B cell (primary cell): ENCODE results near the gene EFNA5. TPM values are rescaled to one million over a fixed set of nuclear protein-coding genes. Genes with fewer than 3 reads are reported as not detected.

Source experiments
- ATAC-seq: fragments of 200-7000 bp; cut with Tn5 transposase; one replicate; pipeline ENCODE4 v1.10.0; 2021; ENCODE audit warnings: low read depth, mild to moderate bottlenecking, moderate number of reproducible peaks, moderate library complexity
- CTCF ChIA-PET: fragments of 350-600 bp; sonication (Branson Sonifier 250); formaldehyde crosslinking; loops from one replicate; lab custom pipeline; 2021; ENCODE audit warnings: antibody characterized with exemption, inconsistent platforms; lab: Charles Lee
- POLR2A ChIA-PET: fragments of 350-600 bp; sonication (Branson Sonifier 250); formaldehyde crosslinking; loops from one replicate; lab custom pipeline; 2021; ENCODE audit warnings: antibody characterized with exemption; lab: Charles Lee
- DNase-seq: peaks from one replicate; pipeline ENCODE4 v3.0.0; 2013
- H2AFZ ChIP-seq: 2 replicates; pipeline ENCODE4 v1.6.1; 2012; ENCODE audit warnings: mild to moderate bottlenecking, low read depth, low read length; ENCODE audit not compliant: insufficient read depth, poor library complexity, severe bottlenecking
- H3K27ac ChIP-seq, 2 donors: 1 replicate in 1 of 2; 2 replicates in 1 of 2; pipeline ENCODE4 v1.5.1; 2012 to 2013; ENCODE audit warnings: low read length in 2 of 2, mild to moderate bottlenecking in 2 of 2, moderate library complexity in 1 of 2
- H3K27me3 ChIP-seq, 4 experiments: fragments of 200-600 bp in 1 of 4; sonication (generic) in 1 of 4; replicated peaks in 1 of 4; 1 replicate in 2 of 4; 2 replicates in 2 of 4; pipeline versions ENCODE4 v1.6.1 to v1.7.0; 2013 to 2016; ENCODE audit warnings: low read length in 3 of 4, mild to moderate bottlenecking in 2 of 4, mixed read lengths in 1 of 4, moderate library complexity in 1 of 4; ENCODE audit not compliant: insufficient read depth in 4 of 4, control insufficient read depth in 3 of 4; ENCODE audit errors: control extremely low read depth in 1 of 4
- H3K36me3 ChIP-seq, 2 experiments: replicated peaks in 1 of 2; 1 replicate in 1 of 2; 2 replicates in 1 of 2; pipeline versions ENCODE4 v1.6.1 to v1.7.1; 2013; ENCODE audit warnings: low read length in 1 of 2; ENCODE audit not compliant: insufficient read depth in 2 of 2, control insufficient read depth in 1 of 2; ENCODE audit errors: control extremely low read depth in 1 of 2, extremely low read depth in 1 of 2
- H3K4me1 ChIP-seq, 2 donors: fragments of 200-600 bp in 1 of 2; sonication (generic) in 1 of 2; 1 replicate in 1 of 2; 2 replicates in 1 of 2; pipeline versions ENCODE4 v1.5.1 to v1.6.1; 2013 to 2017; ENCODE audit warnings: low read length in 2 of 2; ENCODE audit not compliant: control insufficient read depth in 2 of 2, insufficient read depth in 2 of 2
- H3K4me2 ChIP-seq: replicated peaks from 2 replicates; pipeline ENCODE3; 2012; ENCODE audit warnings: mild to moderate bottlenecking, low read depth, low read length; ENCODE audit not compliant: poor library complexity, severe bottlenecking
- H3K4me3 ChIP-seq, 5 experiments: fragments of 200-600 bp in 1 of 5; sonication (generic) in 1 of 5; 1 replicate in 3 of 5; 2 replicates in 2 of 5; pipeline versions ENCODE4 v1.5.1 to v1.7.0; 2011 to 2016; ENCODE audit warnings: low read length in 4 of 5, mild to moderate bottlenecking in 4 of 5, low read depth in 2 of 5, control low read depth in 1 of 5, moderate library complexity in 1 of 5; ENCODE audit not compliant: insufficient read depth in 1 of 5; ENCODE audit errors: control extremely low read depth in 1 of 5, extremely low read depth in 1 of 5
- H3K79me2 ChIP-seq: fragments of 200-600 bp; sonication (generic); one replicate; pipeline ENCODE4 v1.6.0; 2016; ENCODE audit warnings: low read length; ENCODE audit not compliant: control insufficient read depth, insufficient read depth
- H3K9ac ChIP-seq: fragments of 200-600 bp; sonication (generic); 2 replicates; pipeline ENCODE4 v1.6.1; 2017; ENCODE audit warnings: mild to moderate bottlenecking, low read length, moderate library complexity
- H3K9me3 ChIP-seq, 3 donors: one replicate each; pipeline versions ENCODE4 v1.6.1 to v1.7.1; 2013; ENCODE audit warnings: low read length in 2 of 3; ENCODE audit not compliant: control insufficient read depth in 2 of 3, insufficient read depth in 1 of 3; ENCODE audit errors: control extremely low read depth in 1 of 3
- H4K20me1 ChIP-seq: 2 replicates; pipeline ENCODE4 v1.6.0; 2012; ENCODE audit warnings: mild to moderate bottlenecking, low read length; ENCODE audit not compliant: insufficient read depth, control insufficient read depth, poor library complexity, severe bottlenecking
- H3K27ac Mint-ChIP-seq: one replicate; pipeline ENCODE4 v1.8.0; 2021; ENCODE audit warnings: mixed read lengths
- H3K27me3 Mint-ChIP-seq: one replicate; pipeline ENCODE4 v1.8.0; 2021; ENCODE audit warnings: mixed read lengths
- H3K4me1 Mint-ChIP-seq: one replicate; pipeline ENCODE4 v1.8.0; 2021; ENCODE audit warnings: mixed read lengths
- H3K4me3 Mint-ChIP-seq: one replicate; pipeline ENCODE4 v1.8.0; 2021; ENCODE audit warnings: mixed read lengths
- H3K9me3 Mint-ChIP-seq: one replicate; pipeline ENCODE4 v1.8.0; 2022; ENCODE audit warnings: mixed read lengths; ENCODE audit not compliant: insufficient read depth
- CTCF ChIP-seq: fragments of 200-600 bp; IDR thresholded peaks from one replicate; pipeline ENCODE4 v1.8.0; 2022; ENCODE audit warnings: antibody characterized with exemption, mild to moderate bottlenecking
- EZH2 ChIP-seq: IDR thresholded peaks from 2 replicates; pipeline ENCODE4 v1.6.1; 2012; ENCODE audit warnings: borderline replicate concordance, low read depth, mild to moderate bottlenecking, moderate library complexity, low read length; ENCODE audit not compliant: insufficient read depth, poor library complexity, severe bottlenecking
- WGBS: methylation state at CpG from one replicate; pipeline ENCODE4 v1.1.5; 2013; ENCODE audit warnings: missing lambda C conversion rate; ENCODE audit not compliant: insufficient coverage; 5-methylcytosine and 5-hydroxymethylcytosine counted together
- intact Hi-C: fragments of 100-400 bp; cut with micrococcal nuclease; formaldehyde crosslinking; loops from one replicate; pipeline ENCODE4 v1.10.0; 2022
- polyA plus RNA-seq: library from polyadenylated mRNA; depleted of rRNA; stranded (reverse); fragments of >200 nt; gene quantifications from 2 replicates; pipeline ENCODE4 v1.2.3, GENCODE V29; 2012
- total RNA-seq, 2 donors: library from RNA; stranded (reverse); fragments of 120-200 nt in 1 of 2; gene quantifications; 1 replicate in 1 of 2; 2 replicates in 1 of 2; pipeline versions ENCODE4 v1.2.3 to v1.2.4, GENCODE V29; 2013 to 2022

EFNA5 gene
- total and polyA plus RNA-seq, 2 donors (not counting 1 experiment from before 2014, with no cell fraction given): not detected

DNA sequence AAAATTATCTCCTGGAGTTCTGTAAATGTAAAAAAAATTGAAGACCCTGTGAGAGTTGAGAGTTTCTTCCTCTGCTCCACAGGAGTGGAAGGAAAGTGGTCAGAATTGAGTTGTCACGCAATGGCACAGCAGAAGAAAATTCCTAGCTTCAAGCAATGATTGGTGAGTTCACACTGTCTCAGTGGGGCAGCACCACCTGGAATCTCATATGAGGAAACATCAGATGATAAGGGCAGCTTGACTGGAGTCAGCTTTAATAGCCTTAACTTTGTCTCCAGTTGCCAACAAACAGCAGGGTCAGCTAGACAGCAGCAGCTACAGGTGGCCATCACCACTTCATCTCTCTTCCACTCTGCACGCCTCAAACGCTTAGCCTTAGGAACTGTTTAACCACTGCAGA is 211.1 kb downstream of the EFNA5 start:
- H3K9ac ChIP-seq: no peak overlapping the region
- H3K4me3 ChIP-seq: no peak overlapping the region
- H3K4me2 ChIP-seq: no peak overlapping the region
- ATAC-seq (no peak), DNase-seq (no peak)
- H3K4me1 ChIP-seq: no peaks in the 10 kb centered on the region
- Mint-ChIP-seq H3K9me3 (no peaks in the 10 kb centered on the region), H3K4me3 (no peak overlapping the region), H3K4me1 (no peaks in the 10 kb centered on the region), H3K27ac (no peak overlapping the region), H3K27me3 (peaks cover 3% of the 10 kb centered on the region)
- TF ChIP-seq CTCF: no peak
- TF ChIP-seq EZH2: no peak
- no peaks in the 10 kb centered on the region for H3K9me3 ChIP-seq
- WGBS: 100% methylated on average over 2 of the region's 3 CpGs
- H4K20me1 ChIP-seq: no peaks in the 10 kb centered on the region
- no peaks in the 10 kb centered on the region for H3K36me3 ChIP-seq
- intact Hi-C loops: no loop called here
- H3K27ac ChIP-seq: no peak overlapping the region
- H3K79me2 ChIP-seq: no peaks in the 10 kb centered on the region
- H3K27me3 ChIP-seq: no peaks in the 10 kb centered on the region
- CTCF ChIA-PET: no interaction called here
- no peak overlapping the region for H2AFZ ChIP-seq
- POLR2A ChIA-PET: no interaction called here

GRCh38 chr5:107458322-107458721 is 212.4 kb downstream of the EFNA5 start:
- intact Hi-C loops: no loop called here
- Histone ChIP-seq H3K9ac (no peak overlapping the region), H3K4me1 (no peaks in the 10 kb centered on the region), H3K4me3 (no peak overlapping the region), H4K20me1 (no peaks in the 10 kb centered on the region), H3K27me3 (no peaks in the 10 kb centered on the region), H3K4me2 (no peak overlapping the region), H3K27ac (no peak overlapping the region), H3K79me2 (no peaks in the 10 kb centered on the region), H3K36me3 (no peaks in the 10 kb centered on the region), H3K9me3 (no peaks in the 10 kb centered on the region), H2AFZ (no peak overlapping the region)
- no peak for ATAC-seq
- no peak overlapping the region for H3K27ac Mint-ChIP-seq
- 80% methylated on average over 2 of the region's 5 CpGs for WGBS
- no peak overlapping the region for H3K4me3 Mint-ChIP-seq
- POLR2A ChIA-PET: no interaction called here
- no peak for DNase-seq
- CTCF ChIA-PET: no interaction called here
- H3K27me3 Mint-ChIP-seq: peaks cover 3% of the 10 kb centered on the region
- no peaks in the 10 kb centered on the region for H3K4me1 Mint-ChIP-seq
- H3K9me3 Mint-ChIP-seq: no peaks in the 10 kb centered on the region
- TF ChIP-seq EZH2: no peak
- TF ChIP-seq CTCF: no peak
